Epithelial cell of prostate (primary cell): ENCODE results near the gene CENPQ.

Experiments
- DNase-seq: peaks from one replicate; pipeline ENCODE4 v3.0.0-alpha.2; 2011; ENCODE audit warnings: low read depth, low spot score
- H3K27ac ChIP-seq: fragments of 450-650 bp; 2 replicates; pipeline ENCODE4 v1.5.1; 2017; ENCODE audit warnings: mild to moderate bottlenecking

Gene CENPQ

DNA sequence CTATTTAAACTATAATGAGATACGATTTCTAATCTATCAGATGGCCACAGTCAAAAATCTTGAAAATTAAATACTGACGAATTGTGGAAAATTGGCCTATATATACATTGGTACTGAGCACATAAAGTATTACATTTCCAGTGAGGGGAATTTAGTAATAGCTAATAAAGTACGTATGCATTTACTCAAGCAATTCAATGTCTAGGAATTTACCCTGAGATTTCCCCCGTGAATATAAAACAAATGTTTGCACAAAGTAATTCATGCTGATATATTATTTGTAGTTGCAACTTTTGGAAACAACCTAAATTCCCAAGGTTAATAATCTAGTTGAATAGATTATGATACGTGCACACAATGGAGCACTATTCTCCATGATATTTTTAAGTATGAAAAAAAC, 72.6 kb downstream of the CENPQ start:
- no peak for DNase-seq
- no peak overlapping the region for H3K27ac ChIP-seq

DNA sequence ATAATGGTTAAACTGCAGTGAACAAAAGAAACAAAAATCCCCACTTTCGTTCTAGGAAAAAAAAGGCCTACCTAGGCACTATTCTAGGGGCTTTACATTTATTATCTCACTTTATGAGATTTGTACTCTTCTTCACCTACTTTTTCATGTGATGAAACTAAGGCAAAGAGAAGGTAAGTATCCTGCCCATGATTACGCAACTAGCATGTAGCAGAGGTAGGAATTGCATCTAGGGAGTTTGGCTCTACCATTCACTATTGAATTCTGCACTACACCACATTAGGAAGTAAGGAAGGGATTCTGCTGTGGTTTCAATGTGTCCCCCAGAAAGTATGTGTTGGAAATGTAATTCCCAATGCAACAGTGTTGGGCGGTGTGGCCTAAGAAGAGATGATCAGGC, 75.9 kb downstream of the CENPQ start:
- H3K27ac ChIP-seq = no peak overlapping the region

DNA sequence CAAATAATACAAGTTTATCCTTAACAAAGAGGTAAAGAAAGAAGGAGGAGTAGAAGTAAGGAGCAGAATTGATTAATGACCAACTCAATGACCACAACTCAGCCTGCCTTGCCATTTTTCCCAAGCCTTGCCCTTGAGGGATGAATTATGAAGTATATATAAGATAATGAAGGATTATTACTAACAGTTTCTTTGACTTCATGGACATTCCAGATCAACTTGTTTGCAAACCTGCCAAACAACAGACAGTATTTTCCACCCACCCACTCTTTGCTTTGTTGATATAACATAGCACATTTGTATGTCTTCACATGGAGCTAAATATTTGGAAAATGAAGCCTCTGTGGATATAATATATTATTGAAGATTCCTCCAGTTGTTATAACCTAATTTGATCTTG, 77.4 kb downstream of the CENPQ start:
- peak overlapping the region; percentile 89 for H3K27ac ChIP-seq

More for the DNA sequence above, 75.9 kb downstream of the CENPQ start:
- DNase-seq = no peak

DNA sequence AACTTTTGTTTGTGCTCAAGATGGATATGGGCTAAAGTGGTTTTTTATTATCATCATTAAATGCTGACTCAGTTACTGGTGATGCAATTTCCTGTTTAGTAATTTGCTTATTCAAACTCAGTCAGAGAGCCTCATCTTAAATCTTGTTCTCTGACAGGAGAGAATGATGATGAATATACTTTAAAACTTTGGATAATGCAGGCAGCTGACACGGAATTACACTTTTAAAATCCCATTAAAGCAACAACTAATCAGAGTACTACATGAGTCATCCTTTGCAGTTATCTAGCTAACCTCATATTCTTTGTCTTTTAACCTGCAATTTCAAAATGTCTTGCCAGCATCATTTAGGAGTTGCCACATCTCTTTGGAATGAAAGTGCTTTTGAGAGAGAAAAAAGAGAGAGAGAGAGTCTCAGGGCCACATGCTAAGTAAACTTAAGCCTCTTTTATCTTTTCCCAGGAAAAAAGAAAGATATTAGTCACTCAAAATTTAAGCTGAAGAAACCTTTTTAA, 78.1 kb downstream of the CENPQ start:
- H3K27ac ChIP-seq = peak overlapping the region; percentile 89

More for the DNA sequence above, 77.4 kb downstream of the CENPQ start:
- DNase-seq = peak; percentile 48

DNA sequence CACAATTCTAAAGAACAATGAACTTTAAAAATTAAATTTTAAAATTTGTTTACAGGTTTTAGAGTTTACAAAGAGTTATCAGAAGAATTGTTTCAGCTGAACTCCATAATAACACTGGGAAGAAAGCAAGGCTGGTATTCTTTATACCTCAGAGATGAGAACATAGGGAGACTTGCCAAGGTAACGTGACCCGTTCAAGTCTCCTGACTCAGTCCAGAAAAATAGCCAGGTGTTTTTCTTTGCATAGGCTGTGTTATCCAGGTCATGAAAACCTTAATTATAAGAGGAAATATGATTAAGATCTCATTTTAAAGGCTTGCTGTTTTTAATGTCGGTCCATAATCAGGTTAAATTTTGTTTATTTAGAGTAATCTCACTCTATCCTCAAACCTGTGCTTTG, 78.8 kb downstream of the CENPQ start:
- peak; percentile 33 for DNase-seq
- H3K27ac ChIP-seq = peak overlapping the region; percentile 89

More for the DNA sequence above, 78.1 kb downstream of the CENPQ start:
- DNase-seq = peak; percentile 90
